ENCODE data around the gene WDR70. TPM values are rescaled to one million over a fixed set of nuclear protein-coding genes. Genes with fewer than 3 reads are reported as not detected.
A peak's percentile ranks its signal among the peaks of the same experiment; 100 is the strongest.

The WDR70 gene
- total RNA-seq, 2 experiments from 2014 or later: 39.1 to 39.3 TPM

DNA sequence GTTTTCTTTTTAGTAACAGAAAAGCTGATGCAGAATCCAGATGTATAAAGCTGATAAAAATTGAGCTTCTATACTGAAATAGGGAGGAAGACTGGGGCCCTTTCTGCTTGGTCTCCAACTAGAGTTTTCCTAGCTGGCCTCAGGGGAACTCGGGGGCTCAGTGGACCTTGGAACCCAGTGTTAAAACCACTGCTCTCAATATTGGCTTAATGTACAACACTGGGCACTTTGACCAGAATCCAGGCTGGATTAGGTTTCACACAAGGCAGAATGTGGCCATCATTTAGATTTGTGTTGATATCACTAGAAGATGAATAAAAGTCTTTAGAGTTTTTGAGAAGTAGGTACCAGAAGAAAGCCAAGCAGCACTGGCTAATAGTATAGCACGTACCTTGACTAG, 346.1 kb downstream of the WDR70 start:
- CTCF ChIA-PET: interaction anchor here (0.9 to 2.0 kb wide), 2 partner anchors 10 to 13 kb away, joined by 3 to 5 read pairs; no protein-coding TSS in a partner anchor
- Mint-ChIP-seq H3K27me3 (peaks cover 5% of the 10 kb centered on the region), H3K27ac (no peak overlapping the region), H3K4me1 (peaks cover 35% of the 10 kb centered on the region), H3K4me3 (no peak overlapping the region), H3K9me3 (ENCODE audit: low read depth) (no peaks in the 10 kb centered on the region), H3K36me3 (peaks cover 34% of the 10 kb centered on the region)
- ATAC-seq (no peak), DNase-seq (no peak)

DNA sequence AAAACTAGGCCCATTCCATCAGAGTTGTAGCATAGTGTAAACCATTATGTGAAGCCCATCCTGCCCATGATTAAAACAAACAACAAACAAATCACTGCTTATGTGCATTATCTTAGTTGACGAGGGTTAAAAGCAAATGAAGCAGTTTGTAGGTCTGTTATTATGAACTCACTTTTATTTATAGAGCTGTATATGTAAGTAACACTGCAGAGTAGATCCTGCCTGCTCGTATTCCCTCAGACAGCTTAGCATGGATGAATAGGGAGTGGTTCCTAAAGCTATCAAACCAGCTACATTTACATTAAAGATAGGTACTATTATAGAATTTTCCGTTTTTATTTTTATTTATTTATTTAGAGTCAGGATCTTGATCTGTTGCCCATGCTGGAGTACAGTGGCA, 348.1 kb downstream of the WDR70 start:
- Mint-ChIP-seq H3K36me3 (peaks cover 28% of the 10 kb centered on the region), H3K27ac (no peak overlapping the region), H3K4me1 (peaks cover 15% of the 10 kb centered on the region), H3K4me3 (no peak overlapping the region), H3K27me3 (no peaks in the 10 kb centered on the region), H3K9me3 (ENCODE audit: low read depth) (no peaks in the 10 kb centered on the region)
- CTCF ChIA-PET: interaction anchor here (1.4 to 2.0 kb wide), 2 partner anchors 11 to 314 kb away, joined by 5 read pairs; no protein-coding TSS in a partner anchor
- ATAC-seq: no peak
- DNase-seq: no peak

DNA sequence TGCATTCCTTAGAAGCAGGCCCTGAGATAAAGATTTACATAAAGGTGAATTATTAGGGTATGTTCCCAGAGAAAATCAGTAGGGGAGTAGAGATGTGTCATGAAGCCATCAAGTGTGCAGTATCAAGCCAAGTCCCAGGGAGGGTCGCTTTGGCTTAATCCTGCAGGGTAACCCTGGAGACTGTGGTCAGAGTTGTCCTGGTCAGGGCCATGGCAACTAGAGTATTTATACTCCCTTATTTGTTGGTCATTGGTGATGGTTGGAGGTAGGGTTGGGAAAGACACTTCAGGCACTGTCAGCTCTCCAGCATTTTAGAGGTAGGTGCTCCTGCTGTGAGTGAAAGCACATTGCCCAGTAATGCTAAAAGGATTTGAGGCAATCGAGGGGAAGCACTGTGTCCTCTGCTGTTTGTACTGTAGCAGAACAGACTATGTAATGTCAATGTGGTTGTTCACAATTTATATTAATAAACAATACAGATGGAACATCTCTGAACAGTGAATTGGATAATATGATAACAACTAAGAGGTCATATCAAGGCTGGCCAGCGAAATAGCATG, 351.9 kb downstream of the WDR70 start:
- Mint-ChIP-seq H3K27ac (no peak overlapping the region), H3K4me1 (peaks cover 7% of the 10 kb centered on the region), H3K9me3 (ENCODE audit: low read depth) (no peaks in the 10 kb centered on the region), H3K4me3 (no peak overlapping the region), H3K36me3 (peaks cover 26% of the 10 kb centered on the region), H3K27me3 (no peaks in the 10 kb centered on the region)
- no peak for DNase-seq
- CTCF ChIA-PET: no interaction called here
- no peak for ATAC-seq

DNA sequence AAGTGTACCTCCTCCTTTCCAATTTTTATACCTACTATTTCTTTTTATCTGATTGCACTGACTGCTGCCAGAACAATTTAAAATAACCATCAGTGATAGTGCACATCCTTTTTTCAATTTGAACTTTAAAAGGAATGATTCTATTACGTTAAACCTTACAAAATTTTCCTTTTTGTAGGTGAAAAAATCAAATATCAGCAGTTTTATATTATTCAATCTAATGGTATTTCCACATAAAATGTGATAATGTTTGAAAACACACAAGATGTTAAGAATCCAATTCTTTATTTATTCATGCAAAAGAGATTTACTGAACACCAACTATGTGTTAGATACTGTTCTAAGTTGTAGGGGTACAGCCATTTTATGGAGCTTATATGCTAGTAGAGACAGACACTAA, 355.0 kb downstream of the WDR70 start:
- CTCF ChIA-PET: no interaction called here
- H3K9me3 Mint-ChIP-seq (ENCODE audit: low read depth): no peaks in the 10 kb centered on the region
- H3K4me1 Mint-ChIP-seq: peaks cover 28% of the 10 kb centered on the region
- no peak overlapping the region for H3K27ac Mint-ChIP-seq
- DNase-seq (no peak), ATAC-seq (no peak)
- peaks cover 6% of the 10 kb centered on the region for H3K27me3 Mint-ChIP-seq
- no peak overlapping the region for H3K4me3 Mint-ChIP-seq
- peaks cover 28% of the 10 kb centered on the region for H3K36me3 Mint-ChIP-seq

DNA sequence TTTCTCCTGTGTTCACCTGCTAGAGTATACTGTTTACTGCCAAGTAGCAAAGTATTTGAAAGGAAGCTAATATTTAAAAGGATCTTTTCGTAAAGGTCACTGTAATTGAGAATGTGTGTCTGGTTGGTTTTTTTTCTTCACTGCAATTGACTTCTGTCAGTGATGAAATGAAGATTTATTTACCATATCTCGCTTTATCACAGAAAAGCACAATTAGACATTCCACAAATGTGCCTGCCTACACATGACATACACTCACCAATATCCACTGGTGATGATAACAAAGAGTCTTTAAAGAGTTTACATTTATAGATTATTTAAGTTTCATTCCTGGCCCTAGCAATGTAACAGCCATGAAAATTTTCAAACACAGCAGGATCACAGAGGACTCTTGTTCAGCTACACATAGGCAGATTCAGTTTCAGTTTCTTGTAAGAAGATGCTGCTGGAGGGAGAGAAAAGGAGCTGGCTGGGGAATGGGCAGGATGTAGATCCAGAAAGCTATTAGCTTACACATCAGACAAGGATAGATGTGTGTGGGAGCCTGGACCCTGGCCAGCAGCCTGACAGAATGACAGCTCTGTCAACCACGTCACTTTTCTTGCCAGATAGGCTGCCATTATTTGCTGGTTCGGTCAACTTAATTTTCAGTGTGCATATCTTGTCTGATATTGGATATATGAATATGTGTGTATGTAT, 356.7 kb downstream of the WDR70 start:
- CTCF ChIA-PET: interaction anchor here (1.3 to 1.4 kb wide), 2 partner anchors 11 to 14 kb away, joined by 3 to 5 read pairs; no protein-coding TSS in a partner anchor
- DNase-seq (no peak), ATAC-seq (no peak)
- Mint-ChIP-seq H3K36me3 (peaks cover 32% of the 10 kb centered on the region), H3K27ac (peak overlapping the region; percentile 12), H3K9me3 (ENCODE audit: low read depth) (no peaks in the 10 kb centered on the region), H3K4me1 (peaks cover 31% of the 10 kb centered on the region), H3K27me3 (peaks cover 13% of the 10 kb centered on the region), H3K4me3 (no peak overlapping the region)

DNA sequence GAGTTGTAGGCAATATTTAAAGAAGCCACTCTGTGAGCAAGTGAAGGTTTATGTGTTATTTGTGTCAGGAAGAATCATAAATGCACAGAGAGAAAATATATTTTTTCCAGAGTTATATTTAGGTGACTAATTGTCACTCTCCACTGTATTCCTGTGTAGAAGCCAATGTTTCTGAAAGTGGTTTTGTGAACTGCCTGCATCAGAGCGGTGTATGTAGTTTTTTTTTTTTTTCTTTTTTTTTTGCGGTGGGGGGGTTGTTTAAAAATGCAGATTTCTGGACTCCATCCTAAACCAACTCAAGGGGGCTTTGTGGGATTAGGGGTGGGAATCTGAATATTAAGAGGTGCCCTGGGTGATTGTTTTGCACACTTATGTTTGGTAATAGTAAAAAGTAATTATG, 357.3 kb downstream of the WDR70 start:
- H3K4me3 Mint-ChIP-seq: no peak overlapping the region
- CTCF ChIA-PET: interaction anchor here (1.4 kb wide), 1 partner anchor 14 kb away, joined by 5 read pairs; no protein-coding TSS in a partner anchor
- peaks cover 13% of the 10 kb centered on the region for H3K27me3 Mint-ChIP-seq
- peaks cover 31% of the 10 kb centered on the region for H3K4me1 Mint-ChIP-seq
- ATAC-seq (no peak), DNase-seq (no peak)
- peaks cover 32% of the 10 kb centered on the region for H3K36me3 Mint-ChIP-seq
- no peak overlapping the region for H3K27ac Mint-ChIP-seq
- no peaks in the 10 kb centered on the region for H3K9me3 Mint-ChIP-seq (ENCODE audit: low read depth)

DNA sequence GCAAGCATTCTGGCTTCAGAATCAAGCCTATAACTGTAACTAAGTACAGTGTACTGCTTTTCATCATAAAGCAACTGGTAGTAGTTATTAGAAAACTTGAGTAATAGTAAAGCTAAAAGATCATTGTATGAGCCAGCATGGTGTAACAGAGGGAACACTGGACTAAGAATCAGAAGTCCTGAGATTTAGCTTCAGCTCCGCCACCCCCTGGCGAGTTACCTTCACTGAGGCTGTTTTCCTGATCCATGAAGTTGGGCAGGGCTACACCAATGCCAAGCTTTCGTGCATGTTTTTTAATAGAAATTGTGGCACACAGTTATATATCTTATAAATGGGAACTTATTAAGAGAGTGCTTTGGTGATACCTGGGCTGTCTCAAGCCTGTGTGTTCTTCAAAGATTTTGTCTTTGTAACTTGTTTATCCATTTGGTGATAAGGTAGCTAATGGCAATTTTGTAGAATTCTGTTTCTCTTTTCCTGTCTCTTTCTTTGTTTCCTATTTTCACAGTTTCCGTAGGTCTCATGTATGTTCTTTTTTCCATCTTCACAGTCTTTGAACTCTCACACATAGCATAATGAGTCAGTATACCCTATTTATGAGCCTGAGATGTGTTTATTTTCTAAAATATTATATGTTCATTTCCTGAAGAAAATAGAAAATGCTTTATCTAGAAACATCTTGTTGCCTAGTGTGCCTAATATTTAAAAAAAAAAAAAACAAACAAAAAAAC, 358.4 kb downstream of the WDR70 start:
- no peaks in the 10 kb centered on the region for H3K9me3 Mint-ChIP-seq (ENCODE audit: low read depth)
- H3K4me3 Mint-ChIP-seq: no peak overlapping the region
- CTCF ChIA-PET: interaction anchor here (1.1 to 1.9 kb wide), 3 partner anchors 11 to 16 kb away, joined by 5 to 13 read pairs (median 7); no protein-coding TSS in a partner anchor
- H3K4me1 Mint-ChIP-seq: peaks cover 31% of the 10 kb centered on the region
- H3K27ac Mint-ChIP-seq: no peak overlapping the region
- peaks cover 39% of the 10 kb centered on the region for H3K36me3 Mint-ChIP-seq
- ATAC-seq: peak; percentile 21
- no peak for DNase-seq
- peaks cover 13% of the 10 kb centered on the region for H3K27me3 Mint-ChIP-seq

DNA sequence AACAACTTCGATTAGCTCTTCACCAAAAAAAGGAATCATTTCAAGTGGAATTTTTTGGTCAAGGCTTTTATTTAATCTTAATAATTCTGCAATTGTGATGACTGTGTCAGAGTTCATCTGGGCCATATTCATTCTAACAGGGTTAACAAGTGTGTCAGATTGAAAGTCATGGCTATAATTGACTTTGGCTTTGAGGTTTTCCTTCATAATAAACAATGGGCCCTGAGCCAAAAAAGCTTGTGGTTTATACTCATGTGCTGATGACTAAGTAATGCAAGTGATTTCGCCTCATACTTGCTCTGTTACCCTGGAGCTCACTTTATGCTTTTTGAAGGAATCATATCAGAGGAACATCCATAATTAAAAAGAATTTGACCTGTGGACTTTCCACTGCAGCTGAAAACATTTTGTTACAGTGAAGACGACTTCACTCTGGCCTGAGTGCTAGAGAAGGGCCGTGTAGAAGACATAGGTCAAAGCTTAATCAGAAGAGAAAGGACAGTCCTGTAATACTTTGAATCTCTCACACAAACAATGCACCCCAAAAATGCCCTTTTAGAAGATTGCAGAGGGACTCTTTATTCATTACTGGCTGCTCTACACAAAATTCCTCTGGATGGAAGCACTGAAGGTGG, 359.1 kb downstream of the WDR70 start:
- DNase-seq: peak; percentile 55
- peaks cover 42% of the 10 kb centered on the region for H3K36me3 Mint-ChIP-seq
- peaks cover 31% of the 10 kb centered on the region for H3K4me1 Mint-ChIP-seq
- peak; percentile 92 for ATAC-seq
- H3K27me3 Mint-ChIP-seq: peaks cover 13% of the 10 kb centered on the region
- no peak overlapping the region for H3K27ac Mint-ChIP-seq
- H3K4me3 Mint-ChIP-seq: no peak overlapping the region
- CTCF ChIA-PET: interaction anchor here (0.7 to 1.9 kb wide), 4 partner anchors 12 to 325 kb away, joined by 3 to 13 read pairs (median 6); no protein-coding TSS in a partner anchor
- no peaks in the 10 kb centered on the region for H3K9me3 Mint-ChIP-seq (ENCODE audit: low read depth)

DNA sequence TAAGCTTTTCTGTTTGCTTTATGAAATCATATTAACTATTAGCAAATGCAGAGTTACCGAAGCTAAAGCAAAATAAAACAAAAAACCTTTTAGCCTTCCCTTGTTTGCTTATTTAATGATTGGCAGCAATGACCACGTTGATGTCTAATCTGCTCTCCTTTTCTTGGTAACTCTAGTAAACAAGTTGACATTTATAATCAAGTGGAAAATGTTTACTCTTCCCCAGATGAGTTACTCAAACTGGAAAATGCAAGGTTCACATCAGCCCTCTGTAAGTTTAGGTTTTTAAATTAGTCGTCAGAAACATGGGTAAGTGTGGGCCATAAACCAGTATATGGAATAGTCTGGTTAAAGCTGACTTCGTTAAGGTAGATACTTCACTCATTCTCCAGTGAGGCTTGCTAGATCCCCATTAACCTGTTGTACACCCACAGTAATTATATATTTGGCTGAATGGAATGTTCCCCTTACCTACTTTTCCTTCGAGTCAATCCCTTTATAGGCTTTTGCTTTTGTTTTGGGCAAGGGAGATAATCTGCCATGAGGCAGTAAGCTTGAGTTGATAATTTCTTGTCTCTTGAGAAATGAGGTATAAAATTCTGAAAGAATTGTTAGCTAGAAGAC, 359.9 kb downstream of the WDR70 start:
- H3K4me1 Mint-ChIP-seq: peaks cover 31% of the 10 kb centered on the region
- CTCF ChIA-PET: interaction anchor here (0.7 to 1.9 kb wide), 3 partner anchors 13 to 326 kb away, joined by 3 to 13 read pairs (median 5); no protein-coding TSS in a partner anchor
- peaks cover 13% of the 10 kb centered on the region for H3K27me3 Mint-ChIP-seq
- no peak for ATAC-seq
- DNase-seq: no peak
- no peaks in the 10 kb centered on the region for H3K9me3 Mint-ChIP-seq (ENCODE audit: low read depth)
- peaks cover 43% of the 10 kb centered on the region for H3K36me3 Mint-ChIP-seq
- no peak overlapping the region for H3K4me3 Mint-ChIP-seq
- no peak overlapping the region for H3K27ac Mint-ChIP-seq

DNA sequence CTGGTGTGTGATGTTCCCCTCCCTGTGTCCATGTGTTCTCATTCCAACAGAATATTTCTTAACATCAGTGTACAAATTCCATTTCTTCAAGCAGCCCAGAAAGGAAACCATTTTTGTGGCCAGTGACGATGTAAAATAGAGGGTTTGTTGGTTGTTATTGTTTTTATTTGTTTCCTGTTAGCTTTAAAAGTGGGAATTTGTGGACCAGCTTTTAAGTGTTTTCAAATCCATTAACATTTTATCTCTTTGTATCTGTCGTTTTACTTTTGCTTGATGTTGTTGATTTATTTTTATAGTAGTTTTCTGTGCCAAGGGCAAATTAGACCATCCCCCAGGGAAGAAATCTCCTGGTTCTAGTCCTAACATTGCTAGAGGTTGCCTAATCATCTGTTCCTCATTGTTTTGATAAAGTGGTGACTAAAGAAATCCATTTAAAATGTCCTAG, 360.7 kb downstream of the WDR70 start:
- Mint-ChIP-seq H3K4me3 (no peak overlapping the region), H3K36me3 (peaks cover 52% of the 10 kb centered on the region), H3K4me1 (peaks cover 31% of the 10 kb centered on the region), H3K27me3 (peaks cover 13% of the 10 kb centered on the region), H3K9me3 (ENCODE audit: low read depth) (peaks cover 2% of the 10 kb centered on the region), H3K27ac (no peak overlapping the region)
- no peak for ATAC-seq
- CTCF ChIA-PET: no interaction called here
- no peak for DNase-seq

DNA sequence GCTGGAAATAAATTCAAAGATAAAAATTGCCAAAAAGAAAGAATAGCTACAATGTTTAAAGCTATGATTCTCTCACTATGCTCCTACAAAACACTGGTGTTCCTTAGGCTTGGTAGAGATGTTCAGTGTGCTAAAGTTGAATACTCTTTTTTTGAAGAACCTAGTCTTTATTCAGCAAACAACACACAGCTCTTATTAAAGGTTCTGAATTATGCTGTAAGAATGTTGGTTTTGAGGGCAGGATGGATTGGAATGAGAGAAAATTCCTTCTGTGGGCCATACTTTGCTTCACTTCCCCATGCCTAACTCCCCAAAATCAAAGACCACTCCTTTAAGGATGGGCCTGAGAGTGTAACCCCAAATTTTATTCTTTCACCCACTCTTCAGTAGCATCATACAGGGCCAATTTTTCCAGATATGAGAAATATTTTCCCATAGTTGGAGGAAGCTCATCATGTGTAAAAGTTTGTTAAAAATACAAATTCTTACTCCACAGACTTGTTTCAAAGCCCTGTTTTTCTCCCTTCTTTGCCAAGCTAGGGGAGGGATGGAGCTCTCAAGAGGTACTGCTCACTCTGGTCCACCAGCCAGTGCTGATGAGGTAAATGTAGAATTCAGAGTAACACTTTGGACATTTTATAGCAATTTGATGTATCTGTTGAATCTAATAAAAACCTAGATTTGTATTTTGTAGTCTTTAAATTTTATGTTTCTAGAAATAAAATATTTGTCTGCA, 361.4 kb downstream of the WDR70 start:
- CTCF ChIA-PET: no interaction called here
- DNase-seq (no peak), ATAC-seq (no peak)
- H3K4me1 Mint-ChIP-seq: peaks cover 28% of the 10 kb centered on the region
- peaks cover 13% of the 10 kb centered on the region for H3K27me3 Mint-ChIP-seq
- H3K36me3 Mint-ChIP-seq: peaks cover 49% of the 10 kb centered on the region
- no peak overlapping the region for H3K4me3 Mint-ChIP-seq
- peaks cover 2% of the 10 kb centered on the region for H3K9me3 Mint-ChIP-seq (ENCODE audit: low read depth)
- H3K27ac Mint-ChIP-seq: no peak overlapping the region

DNA sequence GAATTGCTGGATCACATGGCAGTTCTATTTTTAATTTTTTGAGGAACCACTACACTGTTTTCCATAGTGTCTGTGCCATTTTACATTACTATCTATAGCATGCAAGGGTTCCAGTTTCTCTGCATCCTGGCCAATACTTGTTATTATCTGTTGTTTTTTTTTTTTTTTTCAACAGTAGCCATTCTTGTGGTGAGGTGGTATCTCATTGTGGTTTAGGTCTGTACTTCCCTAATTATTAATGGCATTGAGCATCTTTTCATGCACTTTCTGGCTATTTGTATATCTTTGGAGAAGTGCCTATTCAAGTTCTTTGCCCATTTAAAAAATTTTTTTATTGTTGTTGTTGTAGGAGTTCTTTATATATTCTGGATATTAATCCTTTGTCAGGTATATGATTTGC, 363.0 kb downstream of the WDR70 start:
- ATAC-seq (no peak), DNase-seq (no peak)
- H3K4me1 Mint-ChIP-seq: peaks cover 19% of the 10 kb centered on the region
- peaks cover 13% of the 10 kb centered on the region for H3K27me3 Mint-ChIP-seq
- no peak overlapping the region for H3K4me3 Mint-ChIP-seq
- peaks cover 6% of the 10 kb centered on the region for H3K9me3 Mint-ChIP-seq (ENCODE audit: low read depth)
- H3K36me3 Mint-ChIP-seq: peaks cover 49% of the 10 kb centered on the region
- H3K27ac Mint-ChIP-seq: no peak overlapping the region
- CTCF ChIA-PET: no interaction called here

Data from activated CD8-positive, alpha-beta memory T cell treated with anti-CD3 and anti-CD28 coated beads, Interleukin-2, amount 10 ng/mL, durations not matched to agents 7 days and 5 days (primary cell).